IPS-18a (cell line): ENCODE results near the gene LAMA1.

Experiments used
- H3K27ac ChIP-seq: one replicate; pipeline ENCODE4 v1.5.1; 2013; ENCODE audit warnings: low read length
- H3K27me3 ChIP-seq: one replicate; pipeline ENCODE4 v1.6.1; 2013; ENCODE audit warnings: mild to moderate bottlenecking, low read length; ENCODE audit not compliant: control insufficient read depth, insufficient read depth
- H3K36me3 ChIP-seq: one replicate; pipeline ENCODE4 v1.6.1; 2013; ENCODE audit warnings: low read depth, low read length; ENCODE audit not compliant: control insufficient read depth
- H3K4me1 ChIP-seq: one replicate; pipeline ENCODE4 v1.6.1; 2013; ENCODE audit warnings: low read depth, low read length; ENCODE audit not compliant: control insufficient read depth
- H3K4me3 ChIP-seq: one replicate; pipeline ENCODE4 v1.5.1; 2013; ENCODE audit warnings: low read length
- H3K9ac ChIP-seq: one replicate; pipeline ENCODE4 v1.6.1; 2013; ENCODE audit warnings: mild to moderate bottlenecking, low read length, moderate library complexity
- H3K9me3 ChIP-seq: one replicate; pipeline ENCODE4 v1.6.1; 2013; ENCODE audit warnings: low read depth, low read length; ENCODE audit not compliant: control insufficient read depth

LAMA1 gene, protein sequence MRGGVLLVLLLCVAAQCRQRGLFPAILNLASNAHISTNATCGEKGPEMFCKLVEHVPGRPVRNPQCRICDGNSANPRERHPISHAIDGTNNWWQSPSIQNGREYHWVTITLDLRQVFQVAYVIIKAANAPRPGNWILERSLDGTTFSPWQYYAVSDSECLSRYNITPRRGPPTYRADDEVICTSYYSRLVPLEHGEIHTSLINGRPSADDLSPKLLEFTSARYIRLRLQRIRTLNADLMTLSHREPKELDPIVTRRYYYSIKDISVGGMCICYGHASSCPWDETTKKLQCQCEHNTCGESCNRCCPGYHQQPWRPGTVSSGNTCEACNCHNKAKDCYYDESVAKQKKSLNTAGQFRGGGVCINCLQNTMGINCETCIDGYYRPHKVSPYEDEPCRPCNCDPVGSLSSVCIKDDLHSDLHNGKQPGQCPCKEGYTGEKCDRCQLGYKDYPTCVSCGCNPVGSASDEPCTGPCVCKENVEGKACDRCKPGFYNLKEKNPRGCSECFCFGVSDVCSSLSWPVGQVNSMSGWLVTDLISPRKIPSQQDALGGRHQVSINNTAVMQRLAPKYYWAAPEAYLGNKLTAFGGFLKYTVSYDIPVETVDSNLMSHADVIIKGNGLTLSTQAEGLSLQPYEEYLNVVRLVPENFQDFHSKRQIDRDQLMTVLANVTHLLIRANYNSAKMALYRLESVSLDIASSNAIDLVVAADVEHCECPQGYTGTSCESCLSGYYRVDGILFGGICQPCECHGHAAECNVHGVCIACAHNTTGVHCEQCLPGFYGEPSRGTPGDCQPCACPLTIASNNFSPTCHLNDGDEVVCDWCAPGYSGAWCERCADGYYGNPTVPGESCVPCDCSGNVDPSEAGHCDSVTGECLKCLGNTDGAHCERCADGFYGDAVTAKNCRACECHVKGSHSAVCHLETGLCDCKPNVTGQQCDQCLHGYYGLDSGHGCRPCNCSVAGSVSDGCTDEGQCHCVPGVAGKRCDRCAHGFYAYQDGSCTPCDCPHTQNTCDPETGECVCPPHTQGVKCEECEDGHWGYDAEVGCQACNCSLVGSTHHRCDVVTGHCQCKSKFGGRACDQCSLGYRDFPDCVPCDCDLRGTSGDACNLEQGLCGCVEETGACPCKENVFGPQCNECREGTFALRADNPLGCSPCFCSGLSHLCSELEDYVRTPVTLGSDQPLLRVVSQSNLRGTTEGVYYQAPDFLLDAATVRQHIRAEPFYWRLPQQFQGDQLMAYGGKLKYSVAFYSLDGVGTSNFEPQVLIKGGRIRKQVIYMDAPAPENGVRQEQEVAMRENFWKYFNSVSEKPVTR (N-terminal part only)

DNA sequence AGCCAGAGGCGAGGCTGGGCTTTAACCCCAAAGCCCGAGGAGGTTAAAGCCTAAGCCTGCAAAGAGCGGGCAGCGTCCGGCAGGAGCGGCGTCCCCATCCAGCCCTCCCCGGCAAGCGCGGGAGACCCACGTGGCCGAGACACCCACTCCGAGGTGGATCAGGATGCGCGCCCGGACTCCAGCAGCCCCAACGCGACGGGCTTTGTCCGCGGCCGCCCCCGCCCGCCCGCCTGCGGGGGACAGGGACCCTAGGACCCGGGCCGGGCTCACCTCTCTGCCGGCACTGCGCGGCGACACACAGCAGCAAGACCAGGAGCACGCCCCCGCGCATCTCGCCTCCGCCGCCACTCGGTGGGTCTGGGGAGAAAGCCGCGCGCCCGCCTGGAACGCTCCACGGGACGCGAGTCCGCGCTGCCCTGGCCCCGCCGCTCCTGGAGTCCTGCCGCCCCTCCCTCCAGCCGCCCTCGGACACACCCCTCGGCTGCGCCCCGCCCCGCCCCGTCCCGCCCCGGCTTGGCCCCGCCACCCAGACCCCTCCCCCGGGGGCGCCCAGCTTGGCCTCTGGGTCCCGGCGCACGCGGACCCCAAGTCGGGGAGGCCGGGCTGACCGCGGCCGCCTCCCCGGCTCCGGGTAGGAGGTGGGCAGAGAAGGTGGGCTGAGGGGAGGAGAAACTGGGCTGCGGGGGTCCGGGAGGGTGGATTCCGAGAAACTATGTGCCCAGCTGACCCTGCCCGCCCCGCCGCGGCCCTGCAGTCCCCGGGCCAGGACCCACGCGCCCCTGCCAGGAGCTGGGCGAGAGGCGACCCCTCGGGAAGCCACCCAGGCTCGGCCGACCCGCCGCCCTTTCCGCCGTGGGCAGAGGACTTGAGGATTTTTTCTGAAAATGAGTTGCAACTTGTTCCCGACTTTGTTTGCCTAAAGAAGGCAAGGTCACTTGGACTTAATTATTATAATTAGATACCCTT lies at the start of gene LAMA1:
TSS of gene LAMA1 (minus strand) at position 408 of the 966 bp plus-strand sequence. CDS start at position 331, 77 bp downstream.
- peak within 1 kb of the TSS; percentile 74 for H3K4me3 ChIP-seq
- H3K9ac ChIP-seq, result peak within 1 kb of the TSS; percentile 51

DNA sequence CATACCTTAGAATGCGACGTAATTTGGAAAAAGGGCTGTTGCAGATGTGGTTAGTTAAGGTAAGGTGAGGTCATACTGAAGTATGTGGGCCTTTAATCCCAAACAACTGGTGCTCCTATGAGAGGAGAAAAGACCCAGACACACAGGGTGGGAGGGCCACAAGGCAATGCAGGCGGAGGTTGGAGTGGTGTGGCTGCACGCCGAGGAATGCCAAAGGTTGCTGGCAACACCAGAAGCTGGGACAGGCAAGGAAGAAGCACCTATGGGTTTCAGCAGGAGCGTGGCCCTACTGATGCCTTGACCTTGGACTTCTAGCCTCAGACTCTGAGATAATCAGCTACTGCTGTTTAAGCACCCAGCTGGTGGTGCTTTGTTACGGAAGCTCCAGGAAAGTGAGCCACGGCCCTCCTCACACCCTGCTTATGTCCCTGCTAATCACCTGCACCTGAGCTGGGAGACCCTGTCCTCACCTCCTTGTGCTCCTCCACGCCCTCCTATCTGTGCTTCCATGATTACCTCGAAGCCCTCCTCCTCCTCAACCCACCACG lies 48.3 kb upstream of the LAMA1 start:
- no peak overlapping the region for H3K27ac ChIP-seq
- no peak overlapping the region for H3K4me3 ChIP-seq
- no peaks in the 10 kb centered on the region for H3K9me3 ChIP-seq
- H3K36me3 ChIP-seq, result no peaks in the 10 kb centered on the region
- no peaks in the 10 kb centered on the region for H3K4me1 ChIP-seq
- H3K27me3 ChIP-seq, result no peaks in the 10 kb centered on the region
- no peak overlapping the region for H3K9ac ChIP-seq

More for the DNA sequence above, at the start of gene LAMA1:
- H3K27ac ChIP-seq, result no peak within 1 kb of the TSS
- no peaks in the 10 kb centered on the region for H3K36me3 ChIP-seq
- no peaks in the 10 kb centered on the region for H3K9me3 ChIP-seq
- H3K4me1 ChIP-seq, result no peaks in the 10 kb centered on the region
- peaks cover 19% of the 10 kb centered on the region for H3K27me3 ChIP-seq

DNA sequence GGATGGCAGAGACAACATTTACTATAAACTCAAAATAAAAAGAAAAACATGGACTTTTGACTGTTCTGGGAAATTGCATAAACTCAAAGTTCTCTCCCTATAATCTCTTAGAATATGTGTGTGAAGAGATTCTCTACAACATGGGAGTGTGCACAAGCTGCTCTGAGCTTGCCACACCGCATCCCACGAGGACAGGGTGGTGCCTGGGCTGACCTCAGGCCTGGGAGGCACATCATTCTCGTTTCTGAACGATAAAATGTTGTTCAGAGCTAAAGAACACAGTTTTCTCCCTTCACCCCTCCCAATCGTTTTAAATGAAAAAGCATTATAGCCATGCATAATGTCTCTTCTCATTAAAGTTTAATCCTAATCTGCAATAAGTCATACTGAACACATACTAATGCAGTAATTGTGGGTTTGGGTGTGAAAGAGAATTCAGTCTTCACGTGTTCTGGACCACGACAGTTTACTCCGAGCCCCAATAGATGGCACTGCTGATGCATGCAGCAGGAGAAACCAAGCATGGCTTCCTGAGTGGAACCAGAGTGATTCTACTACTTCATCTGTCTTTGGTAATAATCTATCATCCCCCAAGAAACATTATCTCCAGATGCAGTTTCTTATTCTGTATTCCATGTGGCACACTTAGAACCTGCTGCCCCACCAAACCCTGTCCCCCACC lies 46.9 kb upstream of the LAMA1 start:
- no peaks in the 10 kb centered on the region for H3K9me3 ChIP-seq
- H3K4me1 ChIP-seq, result no peaks in the 10 kb centered on the region
- no peak overlapping the region for H3K9ac ChIP-seq
- no peak overlapping the region for H3K27ac ChIP-seq
- no peak overlapping the region for H3K4me3 ChIP-seq
- no peaks in the 10 kb centered on the region for H3K36me3 ChIP-seq
- H3K27me3 ChIP-seq, result no peaks in the 10 kb centered on the region

DNA sequence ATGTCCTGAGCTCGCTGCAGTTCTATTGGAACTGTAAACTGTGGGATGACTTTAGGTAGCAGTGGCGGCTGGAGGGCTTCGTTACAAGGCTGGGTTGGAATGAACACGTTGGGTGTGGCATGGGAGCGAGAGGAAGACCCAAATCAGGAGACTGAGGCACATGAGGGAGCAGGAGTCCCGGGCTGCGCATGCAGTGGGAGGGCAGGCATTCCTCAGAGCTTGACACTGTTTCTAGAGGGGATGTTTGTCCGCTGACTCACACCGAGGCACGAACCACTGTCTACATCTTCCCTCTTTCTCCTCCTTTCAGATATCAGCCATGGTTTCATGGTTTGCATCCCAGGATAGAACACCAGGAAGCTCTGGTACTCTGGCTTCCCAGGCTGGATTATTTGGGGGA lies 40.6 kb upstream of the LAMA1 start:
- no peaks in the 10 kb centered on the region for H3K27me3 ChIP-seq
- no peaks in the 10 kb centered on the region for H3K9me3 ChIP-seq
- H3K4me1 ChIP-seq, result no peaks in the 10 kb centered on the region
- no peak overlapping the region for H3K4me3 ChIP-seq
- H3K9ac ChIP-seq, result no peak overlapping the region
- H3K36me3 ChIP-seq, result no peaks in the 10 kb centered on the region
- no peak overlapping the region for H3K27ac ChIP-seq

DNA sequence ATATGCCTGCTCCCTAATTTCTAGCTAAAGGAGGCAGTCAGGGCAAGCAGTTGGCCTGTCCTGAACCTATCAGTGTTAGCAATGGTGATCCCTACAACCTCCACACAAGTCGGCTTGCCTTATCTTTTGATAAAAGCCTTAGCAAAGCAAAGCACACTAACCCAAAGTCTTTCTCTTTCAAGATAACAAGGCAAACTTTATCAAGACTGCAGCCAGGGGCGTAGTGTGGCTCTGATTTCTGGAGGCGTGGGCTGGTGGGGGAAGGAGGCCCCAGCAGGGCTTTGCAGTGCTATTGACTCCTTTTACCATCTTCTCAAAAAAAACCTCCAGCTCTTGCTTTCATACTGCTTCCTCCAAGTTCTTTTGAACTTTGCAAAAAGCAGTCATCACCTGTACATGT lies 40.2 kb upstream of the LAMA1 start:
- Histone ChIP-seq H3K4me3 (no peak overlapping the region), H3K27me3 (no peaks in the 10 kb centered on the region), H3K4me1 (no peaks in the 10 kb centered on the region), H3K9me3 (no peaks in the 10 kb centered on the region), H3K36me3 (no peaks in the 10 kb centered on the region), H3K9ac (no peak overlapping the region), H3K27ac (no peak overlapping the region)

DNA sequence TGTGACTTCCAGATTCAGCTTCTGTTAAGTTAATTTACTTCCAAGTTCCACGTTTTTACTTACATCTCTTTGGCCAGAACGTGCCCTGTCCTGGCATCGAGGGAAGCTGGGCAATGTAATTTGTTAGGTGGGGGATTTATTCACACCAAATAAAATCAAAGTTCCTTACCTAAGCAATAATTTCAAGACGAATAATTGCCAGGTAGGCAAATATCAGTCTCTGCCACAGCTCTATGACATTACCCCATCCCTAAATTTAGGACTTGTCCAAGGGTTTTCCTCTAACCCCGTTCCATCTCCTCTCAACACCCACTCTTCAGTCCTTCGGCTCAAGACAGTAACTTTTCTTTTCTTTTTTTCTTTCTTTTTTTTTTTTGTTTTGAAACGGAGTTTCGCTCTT lies 38.3 kb upstream of the LAMA1 start:
- no peaks in the 10 kb centered on the region for H3K9me3 ChIP-seq
- no peaks in the 10 kb centered on the region for H3K36me3 ChIP-seq
- no peaks in the 10 kb centered on the region for H3K27me3 ChIP-seq
- no peak overlapping the region for H3K9ac ChIP-seq
- no peak overlapping the region for H3K4me3 ChIP-seq
- no peak overlapping the region for H3K27ac ChIP-seq
- H3K4me1 ChIP-seq, result no peaks in the 10 kb centered on the region

DNA sequence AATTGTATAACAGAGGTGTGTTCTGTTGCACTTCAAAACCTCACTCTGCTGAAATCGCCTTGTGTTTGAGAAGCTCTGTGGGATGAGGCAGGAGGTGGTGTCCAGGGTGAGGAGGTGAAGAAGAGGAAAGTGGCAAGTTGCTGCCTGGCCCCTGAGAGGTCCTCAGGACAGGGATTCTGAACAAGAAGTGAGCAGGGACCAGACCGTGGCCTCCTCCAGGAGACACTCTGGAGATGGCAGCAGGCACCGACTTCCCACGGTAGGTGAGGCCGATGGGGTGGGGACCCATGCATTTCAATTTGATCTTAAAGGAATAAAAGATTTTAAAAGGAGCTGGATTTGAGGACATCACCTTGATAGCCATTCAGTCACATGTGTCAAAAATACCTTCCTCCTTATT lies 37.5 kb upstream of the LAMA1 start:
- H3K27ac ChIP-seq, result no peak overlapping the region

DNA sequence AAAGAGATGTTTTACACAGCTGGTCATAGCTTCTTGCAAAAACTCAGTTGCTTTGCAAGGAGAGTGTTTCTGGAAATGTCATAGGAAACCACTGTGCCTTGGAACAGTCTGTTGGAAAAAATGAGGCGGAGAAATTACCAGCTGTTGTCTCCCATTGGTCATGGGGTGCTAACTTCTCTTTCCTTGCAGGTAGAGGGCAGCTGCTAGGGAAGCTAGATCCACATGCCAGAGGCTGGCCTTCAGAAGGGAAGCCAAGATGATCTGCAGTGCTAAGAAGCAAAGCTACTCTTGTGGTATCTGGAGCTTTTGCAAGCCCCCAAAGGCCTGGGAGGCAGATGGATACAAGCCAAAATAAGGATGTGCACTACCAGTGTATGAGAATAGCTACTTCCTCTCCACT lies 34.8 kb upstream of the LAMA1 start:
- H3K9ac ChIP-seq, result no peak overlapping the region
- no peaks in the 10 kb centered on the region for H3K27me3 ChIP-seq
- H3K27ac ChIP-seq, result no peak overlapping the region
- H3K4me1 ChIP-seq, result no peaks in the 10 kb centered on the region
- no peak overlapping the region for H3K4me3 ChIP-seq
- H3K9me3 ChIP-seq, result no peaks in the 10 kb centered on the region
- no peaks in the 10 kb centered on the region for H3K36me3 ChIP-seq

More for the DNA sequence above, 37.5 kb upstream of the LAMA1 start:
- no peaks in the 10 kb centered on the region for H3K9me3 ChIP-seq
- no peak overlapping the region for H3K4me3 ChIP-seq
- no peak overlapping the region for H3K9ac ChIP-seq
- no peaks in the 10 kb centered on the region for H3K27me3 ChIP-seq
- no peaks in the 10 kb centered on the region for H3K36me3 ChIP-seq
- no peaks in the 10 kb centered on the region for H3K4me1 ChIP-seq

DNA sequence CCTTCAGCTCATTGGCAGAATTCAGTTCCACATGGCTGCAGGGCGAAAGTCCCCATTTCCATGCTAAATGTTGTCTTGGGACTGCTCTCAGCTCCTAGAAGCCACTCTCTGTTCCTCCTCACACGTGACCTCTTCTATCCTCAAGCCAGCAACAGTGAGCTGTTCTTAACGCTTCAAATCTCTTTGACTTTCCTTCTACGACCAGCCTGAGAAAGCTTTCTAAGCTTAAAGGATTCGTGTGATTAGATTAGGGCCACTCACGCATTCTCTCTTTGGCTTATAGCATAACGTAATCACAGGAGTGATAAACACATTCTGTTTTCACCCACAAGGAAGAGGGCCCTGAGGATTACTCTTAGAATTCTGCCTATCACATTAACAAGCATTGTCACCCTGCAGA lies 29.8 kb upstream of the LAMA1 start:
- no peaks in the 10 kb centered on the region for H3K36me3 ChIP-seq
- no peak overlapping the region for H3K9ac ChIP-seq
- H3K9me3 ChIP-seq, result no peaks in the 10 kb centered on the region
- H3K27ac ChIP-seq, result no peak overlapping the region
- no peak overlapping the region for H3K4me3 ChIP-seq
- no peaks in the 10 kb centered on the region for H3K27me3 ChIP-seq
- no peaks in the 10 kb centered on the region for H3K4me1 ChIP-seq

DNA sequence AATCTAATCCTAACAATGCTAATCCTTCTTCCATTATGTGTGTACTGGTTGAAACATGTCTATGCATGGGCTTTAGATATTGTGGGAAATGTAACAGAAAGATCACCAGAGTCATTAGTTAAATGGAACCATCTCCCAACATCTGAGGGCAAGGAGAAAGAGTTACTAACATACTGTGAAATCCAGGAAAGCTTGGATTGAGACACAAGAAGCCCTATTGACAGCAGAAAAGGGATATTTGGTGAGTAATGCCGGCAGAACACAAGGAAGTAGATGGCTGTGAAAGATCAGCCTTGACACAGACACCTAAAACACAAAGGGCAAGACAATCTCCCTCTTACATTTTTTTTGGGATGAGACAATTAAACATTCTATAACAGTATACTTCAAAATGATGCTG lies 28.5 kb upstream of the LAMA1 start:
- no peak overlapping the region for H3K27ac ChIP-seq

More for the DNA sequence above, 28.5 kb upstream of the LAMA1 start:
- H3K4me3 ChIP-seq, result no peak overlapping the region
- H3K27me3 ChIP-seq, result no peaks in the 10 kb centered on the region
- no peak overlapping the region for H3K9ac ChIP-seq
- no peaks in the 10 kb centered on the region for H3K4me1 ChIP-seq
- H3K9me3 ChIP-seq, result no peaks in the 10 kb centered on the region
- H3K36me3 ChIP-seq, result no peaks in the 10 kb centered on the region
